ENCODE measurements around the gene UCHL3.

- TF ChIP-seq SREBF2 (IDR thresholded peaks at IDR 0.05; ENCODE audit: low read length) = no peak
- no peak for TF ChIP-seq POLR2A (IDR thresholded peaks at IDR 0.05; ENCODE audit: low read depth, low read length)
- no peak for TF ChIP-seq USF2 (IDR thresholded peaks at IDR 0.05; ENCODE audit: borderline replicate concordance, low read depth, low read length)
- no peak for TF ChIP-seq HCFC1 (IDR thresholded peaks at IDR 0.05; ENCODE audit: low read length)
- no peak for TF ChIP-seq CTCF (IDR thresholded peaks at IDR 0.05 in 2 of 3, conservative IDR thresholded peaks at IDR 0.05 in 1 of 3; ENCODE audit: control insufficient read depth in 2 of 3, extremely low read depth in 1 of 3, insufficient read depth in 1 of 3, low read depth in 3 of 3, low read length in 3 of 3)
- TF ChIP-seq MAX (IDR thresholded peaks at IDR 0.05; ENCODE audit: low read depth, low read length) = no peak
- TF ChIP-seq NR2C2 (IDR thresholded peaks at IDR 0.05; ENCODE audit: borderline replicate concordance, control insufficient read depth, insufficient read length, low read depth) = no peak
- TF ChIP-seq TAF1 (IDR thresholded peaks at IDR 0.05; ENCODE audit: borderline replicate concordance, low read depth, low read length) = no peak
Measured at GRCh38 chr13:75511051-75511625, 38.5 kb upstream of the UCHL3 start.
